NOMO-1 (cell line): ENCODE results near the gene TSEN34.
"Not testable (repeated sequence)": the region's sequence is repeated elsewhere in the genome, so short reads cannot be mapped to it uniquely, and the experiment has no call there.

ENCODE experiments used
- DNase-seq, 2 experiments: peaks; one replicate each; lab custom pipeline; 2025; ENCODE audit not compliant: unreplicated experiment in 2 of 2; lab: John Stamatoyannopoulos, UW

TSEN34 gene

GRCh38 chr19:54160182-54160811 lies 30.8 kb upstream of the TSEN34 start:
- peak in 1 of 2 experiments; percentile 19 for DNase-seq

DNA sequence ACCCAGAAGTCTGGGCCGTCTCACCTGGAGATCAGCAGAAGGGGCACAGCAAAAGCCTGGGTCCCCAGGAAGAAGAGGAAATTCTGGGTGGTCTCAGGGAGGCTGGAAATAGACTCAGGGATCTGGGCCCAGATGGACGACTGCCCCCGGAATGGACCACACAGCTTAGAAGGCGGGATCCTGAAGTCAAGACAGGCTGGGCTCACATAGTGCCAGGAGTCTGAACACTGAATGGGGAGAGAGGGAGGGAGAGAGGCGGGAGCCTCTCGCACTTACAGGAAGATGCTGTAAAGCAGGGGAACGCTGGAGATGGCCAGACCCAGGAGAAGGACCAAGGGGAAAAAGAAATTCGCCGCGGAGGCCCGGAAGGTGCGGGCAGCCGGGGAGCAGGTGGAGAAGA lies 30.3 kb upstream of the TSEN34 start:
- DNase-seq: no peak

DNA sequence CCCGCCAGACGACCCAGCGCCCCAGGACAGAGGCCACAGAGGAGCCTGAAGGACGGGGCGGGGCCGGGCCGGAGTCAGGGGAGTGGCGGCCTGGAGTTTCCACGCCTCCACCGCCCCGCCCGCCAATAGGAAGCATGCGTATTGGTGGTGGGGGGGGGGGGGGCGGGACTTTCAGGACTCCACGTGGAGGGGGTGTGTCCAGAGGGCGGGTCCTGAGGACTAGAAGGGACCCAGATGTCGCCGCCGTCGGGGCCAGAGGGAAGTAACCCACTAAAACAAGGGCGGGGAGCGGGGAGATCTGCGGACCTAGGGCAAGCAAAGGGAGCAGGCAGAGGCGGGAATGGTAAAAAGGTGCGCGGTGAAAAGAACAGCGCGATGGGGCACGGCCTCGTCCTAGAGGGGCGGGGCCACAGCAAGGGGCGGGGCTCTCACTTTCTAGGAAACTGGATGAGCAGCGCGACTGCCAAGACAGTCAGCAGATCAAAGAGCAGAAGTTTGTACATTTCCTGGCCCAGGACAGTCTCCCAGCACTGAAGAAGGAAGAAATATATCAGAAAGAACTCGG lies 28.8 kb upstream of the TSEN34 start:
- DNase-seq: peak; percentile 93 to 94

DNA sequence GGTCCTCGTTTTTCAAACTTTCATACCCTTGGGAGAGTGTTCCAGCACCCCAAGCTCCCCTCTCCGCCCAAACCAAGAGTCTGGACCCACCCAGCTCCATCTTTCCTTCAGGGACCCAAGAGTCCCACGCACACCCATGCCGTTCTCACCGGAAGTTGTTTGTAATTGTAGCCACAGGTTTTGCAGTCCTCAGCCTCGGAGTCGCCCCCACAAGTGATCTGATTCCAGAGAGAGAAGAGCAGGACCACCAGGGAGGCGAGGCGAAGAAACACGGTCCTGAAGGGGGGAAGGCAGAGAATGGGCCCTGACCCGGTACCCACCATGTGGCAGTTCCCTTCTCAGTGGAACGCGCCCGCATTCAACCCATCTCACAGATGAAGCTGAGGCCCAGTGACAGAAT lies 28.2 kb upstream of the TSEN34 start:
- DNase-seq: no peak

GRCh38 chr19:54164369-54165068 lies 26.6 kb upstream of the TSEN34 start:
- no peak for DNase-seq

- DNase-seq: no peak
Measured at GRCh38 chr19:54165222-54165621, 25.9 kb upstream of the TSEN34 start.

DNA sequence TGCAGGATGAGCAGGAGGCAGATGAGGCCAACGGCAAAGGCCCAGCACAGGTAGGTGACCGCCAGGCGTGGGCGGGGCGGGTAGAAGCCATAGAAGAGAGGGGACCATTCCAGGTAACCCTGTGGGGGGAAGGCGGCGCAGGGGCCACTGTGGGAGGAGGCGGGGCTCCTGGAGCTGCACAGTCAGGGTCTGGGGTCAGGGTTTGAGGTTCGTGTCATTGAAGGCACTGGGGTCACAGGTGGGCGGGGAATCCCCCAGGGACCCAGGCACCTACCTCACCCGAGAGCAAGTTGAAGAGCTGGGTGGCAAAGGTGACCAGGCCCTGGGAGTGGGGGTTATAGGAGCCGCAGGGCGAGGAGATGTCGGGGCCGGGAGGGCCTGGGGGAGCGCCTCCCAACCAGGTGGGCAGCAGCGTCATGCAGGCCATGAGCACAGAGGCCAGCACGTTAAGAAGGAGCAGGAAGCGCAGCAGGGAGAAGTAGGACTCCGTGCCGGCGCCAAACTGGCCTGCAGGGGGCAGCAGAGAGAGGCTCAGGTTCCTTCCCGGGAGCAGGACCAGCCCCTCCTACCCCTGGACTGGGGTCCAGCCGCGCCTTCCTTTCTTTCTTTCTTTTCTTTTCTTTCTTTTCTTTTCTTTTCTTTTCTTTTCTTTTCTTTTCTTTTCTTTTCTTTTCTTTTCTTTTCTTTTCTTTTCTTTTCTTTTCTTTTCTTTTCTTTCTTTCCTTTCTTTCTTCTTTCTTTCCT lies 22.8 kb upstream of the TSEN34 start:
- peak; percentile 77 to 84 for DNase-seq

- DNase-seq: no peak
Measured at GRCh38 chr19:54169149-54169740, 21.9 kb upstream of the TSEN34 start.

DNA sequence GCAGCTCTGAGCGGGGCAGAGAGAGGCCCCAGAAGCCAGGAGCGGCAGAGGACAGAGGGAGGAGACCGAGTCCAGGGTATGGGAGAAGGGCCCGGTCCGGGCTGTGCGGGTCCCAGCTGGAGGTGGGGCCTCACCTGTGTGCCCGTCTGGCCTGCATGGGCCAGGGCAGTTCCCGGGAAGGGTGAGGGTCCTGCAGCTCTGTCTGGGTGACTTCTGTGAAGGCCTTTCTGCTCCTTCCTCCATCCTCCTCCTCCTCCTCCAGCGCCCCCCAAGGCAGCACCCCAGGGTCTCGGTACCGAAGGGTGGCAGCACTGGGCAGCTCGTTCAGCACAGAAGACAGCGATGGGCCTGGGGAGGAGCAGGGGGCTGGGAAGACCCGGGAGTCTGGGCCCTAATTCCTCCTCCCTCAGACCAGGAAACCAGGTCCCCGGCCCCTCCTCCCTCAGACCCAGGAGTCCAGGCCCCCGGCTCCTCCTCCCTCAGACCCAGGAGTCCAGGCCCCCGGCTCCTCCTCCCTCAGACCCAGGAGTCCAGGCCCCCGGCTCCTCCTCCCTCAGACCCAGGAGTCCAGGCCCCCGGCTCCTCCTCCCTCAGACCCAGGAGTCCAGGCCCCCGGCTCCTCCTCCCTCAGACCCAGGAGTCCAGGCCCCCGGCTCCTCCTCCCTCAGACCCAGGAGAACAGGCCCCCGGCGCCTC lies 19.2 kb upstream of the TSEN34 start:
- not testable (repeated sequence) for DNase-seq

DNA sequence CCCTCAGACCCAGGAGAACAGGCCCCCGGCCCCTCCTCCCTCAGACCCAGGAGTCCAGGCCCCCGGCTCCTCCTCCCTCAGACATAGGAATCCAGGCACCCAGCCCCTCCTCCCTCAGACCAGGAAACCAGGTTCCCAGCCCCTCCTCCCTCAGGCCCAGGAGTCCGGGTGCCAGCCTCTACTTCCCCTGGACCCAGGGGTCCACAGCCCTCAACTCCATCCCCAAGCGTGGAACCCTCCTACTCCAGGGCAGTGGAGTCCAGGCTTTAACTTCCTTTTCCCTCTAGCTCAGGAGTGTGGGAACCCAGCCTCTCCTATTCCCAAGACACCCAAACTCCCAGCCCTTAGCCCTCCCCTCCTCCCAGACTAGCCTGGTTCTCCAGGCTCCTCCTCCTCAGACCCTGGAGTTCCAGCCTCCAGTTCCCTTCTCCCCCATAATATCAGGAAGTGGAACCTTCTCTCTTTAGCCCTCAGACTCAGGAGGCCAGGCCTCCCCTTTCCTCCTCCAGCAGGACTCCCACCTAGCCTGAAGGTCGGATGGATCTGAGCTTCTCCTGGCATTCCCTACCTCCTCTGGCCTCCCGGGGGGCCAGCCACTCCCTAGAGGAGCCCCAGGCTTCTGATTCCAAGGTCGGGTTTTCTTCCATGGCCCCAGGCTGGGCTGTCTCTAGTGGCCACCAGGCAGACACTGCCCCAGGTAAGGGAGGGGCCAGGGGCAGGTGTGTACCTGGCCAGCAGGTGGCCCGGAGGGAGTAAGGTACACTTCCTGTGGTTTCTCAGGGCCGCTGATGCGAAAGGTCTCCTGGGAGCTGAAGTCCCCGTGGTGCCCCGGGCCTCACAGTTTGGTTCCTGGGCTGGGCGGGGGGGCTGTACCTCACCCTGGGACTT lies 18.4 kb upstream of the TSEN34 start, which contains the start of gene TMC4:
TSS of gene TMC4 (minus strand) at position 690 of the 888 bp plus-strand sequence. CDS start at position 647, 43 bp downstream.
- DNase-seq: no peak

DNA sequence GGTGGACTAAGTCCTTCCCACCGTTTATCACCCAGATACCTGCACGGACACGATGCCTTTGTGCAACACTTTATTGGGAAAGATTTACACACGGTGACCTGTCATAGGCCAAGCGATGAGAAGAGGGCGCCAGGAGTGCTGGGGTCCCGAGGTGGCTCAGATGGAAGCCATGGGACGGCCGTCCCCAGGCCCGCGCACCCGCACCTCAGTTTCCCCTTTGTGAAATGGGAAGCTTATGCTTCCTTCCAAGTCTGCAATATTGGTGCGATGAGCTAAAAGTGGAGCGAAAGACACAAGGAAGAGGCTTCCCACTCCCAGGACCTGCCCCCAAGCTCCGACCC lies 17.8 kb upstream of the TSEN34 start:
- DNase-seq: no peak

GRCh38 chr19:54173951-54174834 lies 16.9 kb upstream of the TSEN34 start:
- DNase-seq: no peak

- no peak for DNase-seq
Measured at GRCh38 chr19:54178581-54179261, 12.4 kb upstream of the TSEN34 start.

- DNase-seq: no peak
Measured at GRCh38 chr19:54179262-54179852, 11.8 kb upstream of the TSEN34 start.

DNA sequence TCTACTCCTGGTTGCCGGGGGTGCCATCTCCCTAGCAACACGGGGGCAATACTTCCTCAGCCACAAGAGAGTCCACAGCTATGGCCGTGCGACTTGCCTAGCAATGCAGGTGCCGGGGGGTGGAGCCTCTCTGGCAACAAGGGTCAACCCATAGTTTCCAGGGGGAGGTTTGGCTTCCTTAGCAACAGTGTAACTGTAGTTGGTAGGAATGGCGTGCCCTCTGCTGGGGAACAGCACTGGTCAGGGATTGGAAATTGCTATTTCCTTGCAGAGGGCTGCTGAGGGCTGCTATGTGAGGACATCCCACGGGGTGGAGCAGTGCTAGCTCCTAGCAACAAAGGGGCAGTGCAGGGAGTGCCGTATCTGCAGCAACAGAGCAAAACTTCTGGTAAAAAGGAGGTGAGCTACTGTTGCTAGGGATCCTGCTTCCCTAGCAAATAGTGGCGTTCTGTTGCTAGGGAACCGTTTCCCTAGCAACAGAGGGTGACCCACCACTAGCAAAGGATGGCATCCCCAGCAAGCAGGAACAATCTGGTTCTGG lies 11.1 kb upstream of the TSEN34 start:
- no peak for DNase-seq

- no peak for DNase-seq
Measured at GRCh38 chr19:54180691-54181091, 10.4 kb upstream of the TSEN34 start.

DNA sequence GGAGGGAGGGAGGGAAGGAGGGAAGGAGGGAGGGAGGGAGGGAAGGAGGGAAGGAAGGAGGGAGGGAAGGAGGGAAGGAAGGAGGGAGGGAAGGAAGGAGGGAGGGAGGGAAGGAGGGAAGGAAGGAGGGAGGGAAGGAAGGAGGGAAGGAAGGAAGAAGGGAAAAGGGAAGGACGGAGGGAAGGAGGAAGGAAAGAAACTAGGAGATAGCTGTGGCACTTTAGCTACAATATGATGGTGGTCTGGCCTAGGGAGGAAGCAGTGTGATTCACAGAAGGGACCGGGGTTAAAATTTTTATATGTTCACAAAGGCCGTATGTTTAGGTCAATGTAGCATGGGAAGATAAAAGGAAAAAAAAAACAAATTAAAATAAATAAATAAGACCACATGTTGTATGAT lies 9.2 kb upstream of the TSEN34 start:
- not testable (repeated sequence) for DNase-seq
